Measurements from ENCODE around the gene NELL2. TPM values are rescaled to one million over a fixed set of nuclear protein-coding genes. Genes with fewer than 3 reads are reported as not detected.
A peak's percentile ranks its signal among the peaks of the same experiment; 100 is the strongest.

NELL2 gene
- polyA plus RNA-seq, 3 donors, result 0.09 to 0.98 (median 0.39) TPM

DNA sequence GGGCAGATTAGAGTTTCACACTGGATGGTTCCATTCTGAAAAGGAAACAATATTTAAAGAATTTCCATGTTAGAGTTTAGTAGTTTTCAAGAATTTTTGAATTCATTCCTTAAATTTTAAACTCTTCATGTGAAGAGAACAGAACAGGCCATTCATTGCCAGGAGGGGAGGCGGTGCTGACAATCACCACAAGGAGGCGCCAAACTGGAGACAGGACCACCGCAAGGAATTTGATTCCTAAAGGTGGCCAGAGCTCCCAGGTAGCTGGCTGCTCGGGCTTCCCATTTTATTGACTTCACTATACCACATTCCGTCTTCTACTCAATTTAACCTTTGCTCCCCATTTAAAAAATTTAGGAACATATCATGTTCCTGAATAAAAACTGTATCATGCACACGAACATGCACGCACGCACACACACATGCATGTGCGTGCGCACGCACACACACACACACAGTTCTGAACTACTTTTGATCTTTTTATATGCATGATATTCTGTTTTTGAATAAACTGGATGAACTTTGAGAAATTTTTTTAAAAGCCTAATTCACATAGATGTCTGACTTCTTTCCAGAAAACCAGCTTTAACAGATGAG, 101.2 kb downstream of the NELL2 start:
- Histone ChIP-seq H3K4me1 (ENCODE audit: control insufficient read depth in 1 of 2, insufficient read depth in 2 of 2, low read length in 2 of 2) (no peaks in the 10 kb centered on the region), H3K36me3 (replicated peaks in 1 of 2; ENCODE audit: control insufficient read depth in 1 of 2, insufficient read depth in 2 of 2, low read length in 2 of 2) (no peaks in the 10 kb centered on the region), H3K4me3 (replicated peaks in 1 of 3; ENCODE audit: low read depth in 2 of 3, low read length in 3 of 3) (no peak overlapping the region), H3K27ac (ENCODE audit: low read depth in 1 of 2, low read length in 2 of 2) (no peak overlapping the region), H3K27me3 (ENCODE audit: control insufficient read depth in 2 of 2, insufficient read depth in 2 of 2, low read length in 2 of 2) (no peaks in the 10 kb centered on the region), H3K4me2 (replicated peaks; ENCODE audit: extremely low read depth, low read length, poor library complexity, severe bottlenecking) (no peak overlapping the region), H3K9ac (ENCODE audit: insufficient read depth, low read length, poor library complexity, severe bottlenecking) (no peak overlapping the region), H4K20me1 (ENCODE audit: insufficient read depth, low read length) (no peaks in the 10 kb centered on the region), H3K9me3 (replicated peaks in 1 of 2; ENCODE audit: control insufficient read depth in 1 of 2, insufficient read depth in 1 of 2, low read length in 2 of 2) (no peaks in the 10 kb centered on the region), H3K79me2 (ENCODE audit: insufficient read depth, low read length) (no peaks in the 10 kb centered on the region), H2AFZ (ENCODE audit: insufficient read depth, low read depth, low read length, poor library complexity, severe bottlenecking) (no peak overlapping the region)
- Mint-ChIP-seq H3K4me1 (no peaks in the 10 kb centered on the region), H3K9me3 (no peaks in the 10 kb centered on the region), H3K4me3 (no peak overlapping the region), H3K27me3 (ENCODE audit: low read depth in 3 of 3) (no peaks in the 10 kb centered on the region), H3K27ac (no peak overlapping the region), H3K36me3 (no peaks in the 10 kb centered on the region)
- intact Hi-C loops (cut with micrococcal nuclease), result no loop called here
- TF ChIP-seq CTCF (IDR thresholded peaks at IDR 0.05), result peak; percentile 76
- 14% methylated on average over 5 of the region's 11 CpGs for WGBS (ENCODE audit: insufficient coverage)
- peak in 1 of 3 donors; percentile 3 for DNase-seq

DNA sequence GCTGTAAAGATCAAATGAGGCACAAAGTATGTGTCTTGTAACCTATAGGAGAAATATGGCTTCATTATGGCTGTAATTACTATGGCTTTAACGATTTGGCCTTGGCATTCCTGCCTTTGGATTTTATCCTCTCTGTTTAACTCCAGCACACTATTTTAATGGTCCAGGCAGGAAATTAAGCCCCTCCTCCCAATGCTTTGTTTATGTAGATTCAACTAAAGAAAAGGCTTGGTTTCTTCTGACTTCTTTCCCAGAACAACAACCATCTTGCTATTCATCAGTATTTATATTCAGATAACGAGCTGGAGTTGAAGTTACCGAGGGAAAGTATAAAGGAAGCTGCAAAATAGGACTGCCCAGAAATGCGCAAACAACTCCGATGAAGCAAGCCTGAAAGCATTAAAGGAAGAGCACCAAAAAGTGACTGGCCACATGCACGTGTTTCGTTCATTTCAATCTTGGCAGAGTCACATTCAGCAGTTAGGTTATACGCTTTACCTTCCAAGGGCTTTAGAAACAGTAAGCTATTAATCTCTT, 104.6 kb downstream of the NELL2 start:
- no peak for TF ChIP-seq CTCF (IDR thresholded peaks at IDR 0.05)
- Histone ChIP-seq H3K9ac (ENCODE audit: insufficient read depth, low read length, poor library complexity, severe bottlenecking) (no peak overlapping the region), H3K27ac (ENCODE audit: low read depth in 1 of 2, low read length in 2 of 2) (no peak overlapping the region), H2AFZ (ENCODE audit: insufficient read depth, low read depth, low read length, poor library complexity, severe bottlenecking) (no peak overlapping the region), H3K4me3 (replicated peaks in 1 of 3; ENCODE audit: low read depth in 2 of 3, low read length in 3 of 3) (no peak overlapping the region), H3K36me3 (replicated peaks in 1 of 2; ENCODE audit: control insufficient read depth in 1 of 2, insufficient read depth in 2 of 2, low read length in 2 of 2) (no peaks in the 10 kb centered on the region), H3K4me2 (replicated peaks; ENCODE audit: extremely low read depth, low read length, poor library complexity, severe bottlenecking) (no peak overlapping the region), H3K79me2 (ENCODE audit: insufficient read depth, low read length) (no peaks in the 10 kb centered on the region), H3K27me3 (ENCODE audit: control insufficient read depth in 2 of 2, insufficient read depth in 2 of 2, low read length in 2 of 2) (no peaks in the 10 kb centered on the region), H3K4me1 (ENCODE audit: control insufficient read depth in 1 of 2, insufficient read depth in 2 of 2, low read length in 2 of 2) (no peaks in the 10 kb centered on the region), H3K9me3 (replicated peaks in 1 of 2; ENCODE audit: control insufficient read depth in 1 of 2, insufficient read depth in 1 of 2, low read length in 2 of 2) (no peaks in the 10 kb centered on the region), H4K20me1 (ENCODE audit: insufficient read depth, low read length) (no peaks in the 10 kb centered on the region)
- intact Hi-C loops (cut with micrococcal nuclease), result no loop called here
- Mint-ChIP-seq H3K36me3 (no peaks in the 10 kb centered on the region), H3K27ac (no peak overlapping the region), H3K9me3 (no peaks in the 10 kb centered on the region), H3K4me3 (no peak overlapping the region), H3K4me1 (no peaks in the 10 kb centered on the region), H3K27me3 (ENCODE audit: low read depth in 3 of 3) (no peaks in the 10 kb centered on the region)
- DNase-seq, result no peak
- WGBS (ENCODE audit: insufficient coverage), result 95% methylated on average over 4 of the region's 8 CpGs

Measured in CD14-positive monocyte (primary cell).